Measurements from ENCODE around the gene ZNF692.

DNA sequence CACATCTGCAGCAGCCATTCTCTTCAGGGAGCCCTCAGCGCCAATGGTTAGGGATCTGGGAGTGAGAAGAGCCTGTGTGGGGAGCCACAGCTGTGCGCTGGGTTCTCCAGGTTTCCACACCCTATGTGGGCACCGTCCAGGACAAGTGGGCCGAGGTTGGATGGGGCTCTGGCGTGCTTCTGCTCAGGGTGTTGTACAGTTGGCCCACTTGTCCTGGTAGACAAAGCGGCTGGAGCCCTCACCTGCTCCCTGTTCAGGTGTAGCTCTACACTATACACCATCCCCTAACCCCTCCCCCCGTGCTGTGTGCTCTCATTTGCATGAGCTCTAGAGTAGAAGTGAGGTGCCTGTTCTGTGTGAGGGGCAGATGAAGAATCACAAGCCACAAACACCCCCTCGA is 45.3 kb downstream of the ZNF692 start:
- TF ChIP-seq, protein P1, sequence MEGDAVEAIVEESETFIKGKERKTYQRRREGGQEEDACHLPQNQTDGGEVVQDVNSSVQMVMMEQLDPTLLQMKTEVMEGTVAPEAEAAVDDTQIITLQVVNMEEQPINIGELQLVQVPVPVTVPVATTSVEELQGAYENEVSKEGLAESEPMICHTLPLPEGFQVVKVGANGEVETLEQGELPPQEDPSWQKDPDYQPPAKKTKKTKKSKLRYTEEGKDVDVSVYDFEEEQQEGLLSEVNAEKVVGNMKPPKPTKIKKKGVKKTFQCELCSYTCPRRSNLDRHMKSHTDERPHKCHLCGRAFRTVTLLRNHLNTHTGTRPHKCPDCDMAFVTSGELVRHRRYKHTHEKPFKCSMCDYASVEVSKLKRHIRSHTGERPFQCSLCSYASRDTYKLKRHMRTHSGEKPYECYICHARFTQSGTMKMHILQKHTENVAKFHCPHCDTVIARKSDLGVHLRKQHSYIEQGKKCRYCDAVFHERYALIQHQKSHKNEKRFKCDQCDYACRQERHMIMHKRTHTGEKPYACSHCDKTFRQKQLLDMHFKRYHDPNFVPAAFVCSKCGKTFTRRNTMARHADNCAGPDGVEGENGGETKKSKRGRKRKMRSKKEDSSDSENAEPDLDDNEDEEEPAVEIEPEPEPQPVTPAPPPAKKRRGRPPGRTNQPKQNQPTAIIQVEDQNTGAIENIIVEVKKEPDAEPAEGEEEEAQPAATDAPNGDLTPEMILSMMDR (IDR thresholded peaks at IDR 0.05; ENCODE audit: insufficient read depth, low read length, poor library complexity, severe bottlenecking): no peak
- TF ChIP-seq EZH2phosphoT487 (conservative IDR thresholded peaks at IDR 0.05; ENCODE audit: low read length): no peak

Measured in SU-DHL-6 (cell line).